Right ventricle myocardium inferior (tissue), 1 donor: ENCODE measurements around the gene TNFAIP1. TPM values are rescaled to one million over a fixed set of nuclear protein-coding genes. Genes with fewer than 3 reads are reported as not detected.
A peak's percentile ranks its signal among the peaks of the same experiment; 100 is the strongest.
"Not testable (repeated sequence)": the region's sequence is repeated elsewhere in the genome, so short reads cannot be mapped to it uniquely, and the experiment has no call there.

Source experiments
- ATAC-seq: fragments of 200-7000 bp; cut with Tn5 transposase; one replicate; pipeline ENCODE4 v1.9.1; 2020; ENCODE audit warnings: mild to moderate bottlenecking, moderate library complexity
- DNase-seq: peaks from one replicate; pipeline ENCODE4 v3.0.0; 2021; ENCODE audit errors: missing footprints
- intact Hi-C: fragments of 100-400 bp; cut with DNase I; formaldehyde crosslinking; loops from one replicate; pipeline ENCODE4 v1.11.0; 2022
- long read RNA-seq: library from polyadenylated mRNA; unstranded; transcript quantifications from one replicate; pipeline ENCODE4 v2.0.0, GENCODE V29; 2021
- total RNA-seq: library from RNA; stranded (reverse); fragmentation: NEBNext Ultra II Directional; extraction: Animal tissue kit (Norgen Biotek cat#: 25700); gene quantifications from one replicate; pipeline ENCODE4 v1.2.1, GENCODE V29; 2021
- donor health status: DM: no; HTN: yes; CAD: no; lungs with severe emphysema.

Gene TNFAIP1
- total RNA-seq, result 32.9 TPM
- long read RNA-seq, transcript TNFAIP1-201 (7 exons, 3,627 nt), result major isoform, 20 of 45 reads
- long read RNA-seq, partial matches to known transcripts, result 12 of 45 reads
- long read RNA-seq, other reads (novel, unspliced or antisense), result 13 of 45 reads

GRCh38 chr17:28335201-28335958, at the start of gene TNFAIP1, which contains the start of gene IFT20:
TSS of gene TNFAIP1 (plus strand) at chr17:28335761. CDS start at chr17:28339522, 3,761 bp downstream.
TSS of gene IFT20 (minus strand) at chr17:28335472. CDS start at chr17:28331985, 3,487 bp downstream.
- intact Hi-C loops, result loop anchor here (5.0 kb wide), 2 partner anchors 293 to 617 kb away; partner anchors contain the start of genes NLK and PHF12
- peak; percentile 99 for DNase-seq
- peak; percentile 99 for ATAC-seq

- ATAC-seq, result no peak
- intact Hi-C loops, result no loop called here
Measured at GRCh38 chr17:28285965-28286364, 49.6 kb upstream of the TNFAIP1 start.

GRCh38 chr17:28290703-28291102, 44.9 kb upstream of the TNFAIP1 start:
- intact Hi-C loops, result no loop called here
- DNase-seq, result no peak
- ATAC-seq, result no peak

More at GRCh38 chr17:28285965-28286364, 49.6 kb upstream of the TNFAIP1 start:
- DNase-seq, result no peak

- DNase-seq (no peak), ATAC-seq (no peak)
- intact Hi-C loops, result no loop called here
Measured at GRCh38 chr17:28291780-28292330, 43.7 kb upstream of the TNFAIP1 start.

- DNase-seq, ATAC-seq, intact Hi-C loops: not testable (repeated sequence)
Measured at GRCh38 chr17:28292878-28293277, 42.7 kb upstream of the TNFAIP1 start.

GRCh38 chr17:28293994-28294393, 41.6 kb upstream of the TNFAIP1 start:
- DNase-seq, result peak; percentile 28
- intact Hi-C loops, result no loop called here
- ATAC-seq, result no peak

- intact Hi-C loops, result no loop called here
- DNase-seq (no peak), ATAC-seq (no peak)
Measured at GRCh38 chr17:28295677-28296578, 39.6 kb upstream of the TNFAIP1 start.

GRCh38 chr17:28298449-28298848, 37.1 kb upstream of the TNFAIP1 start:
- DNase-seq (no peak), ATAC-seq (no peak)
- intact Hi-C loops, result no loop called here

GRCh38 chr17:28306954-28307401, 28.6 kb upstream of the TNFAIP1 start:
- intact Hi-C loops, result no loop called here
- DNase-seq (no peak), ATAC-seq (no peak)

GRCh38 chr17:28313841-28314240, 21.7 kb upstream of the TNFAIP1 start:
- DNase-seq, result no peak
- intact Hi-C loops, result no loop called here
- ATAC-seq, result no peak

GRCh38 chr17:28315846-28316705, 19.5 kb upstream of the TNFAIP1 start:
- intact Hi-C loops, result no loop called here
- no peak for DNase-seq

GRCh38 chr17:28317099-28317965, 18.2 kb upstream of the TNFAIP1 start:
- DNase-seq (no peak), ATAC-seq (no peak)
- intact Hi-C loops, result no loop called here

More at GRCh38 chr17:28315846-28316705, 19.5 kb upstream of the TNFAIP1 start:
- ATAC-seq, result no peak

- DNase-seq, result no peak
- intact Hi-C loops, result no loop called here
- ATAC-seq, result no peak
Measured at GRCh38 chr17:28317966-28318758, 17.4 kb upstream of the TNFAIP1 start.

GRCh38 chr17:28318759-28319597, 16.6 kb upstream of the TNFAIP1 start, which contains the start of gene TMEM97:
TSS of gene TMEM97 (plus strand) at chr17:28319200. CDS start at chr17:28319240, 40 bp downstream.
- intact Hi-C loops, result loop anchor here (1.0 kb wide), 1 partner anchor 15 kb away; no protein-coding TSS in a partner anchor
- DNase-seq (peak; percentile 98), ATAC-seq (peak; percentile 100)

- ATAC-seq (no peak), DNase-seq (no peak)
- intact Hi-C loops, result loop anchor here (1.0 kb wide), 1 partner anchor 15 kb away; no protein-coding TSS in a partner anchor
Measured at GRCh38 chr17:28319598-28319935, 16.0 kb upstream of the TNFAIP1 start.
